ENCODE results near the gene ETV7.
"Not testable (repeated sequence)": the region's sequence is repeated elsewhere in the genome, so short reads cannot be mapped to it uniquely, and the experiment has no call there.

ETV7 gene

GRCh38 chr6:36364669-36365479, 22.6 kb downstream of the ETV7 start:
- Histone ChIP-seq H3K9me3 (ENCODE audit: control insufficient read depth, insufficient read depth, low read length) (no peaks in the 10 kb centered on the region), H3K4me1 (ENCODE audit: control insufficient read depth, insufficient read depth, low read length) (no peaks in the 10 kb centered on the region; the same call in 1 of the 2 replicates), H3K27me3 (ENCODE audit: control insufficient read depth, insufficient read depth, low read length) (no peaks in the 10 kb centered on the region), H3K27ac (ENCODE audit: low read length) (no peak overlapping the region), H3K4me3 (ENCODE audit: low read length) (no peak overlapping the region), H3K36me3 (ENCODE audit: control insufficient read depth, insufficient read depth, low read length) (no peaks in the 10 kb centered on the region)
- WGBS (ENCODE audit: insufficient coverage, insufficient read length), result no CpG with 5 or more reads among the region's 19 CpGs
- DNase-seq (ENCODE audit: low read depth, low spot score), result no peak

GRCh38 chr6:36364061-36364635, 23.3 kb downstream of the ETV7 start:
- H3K27me3 ChIP-seq (ENCODE audit: control insufficient read depth, insufficient read depth, low read length); H3K4me1 ChIP-seq (ENCODE audit: control insufficient read depth, insufficient read depth, low read length); H3K9me3 ChIP-seq (ENCODE audit: control insufficient read depth, insufficient read depth, low read length); DNase-seq (ENCODE audit: low read depth, low spot score); H3K4me3 ChIP-seq (ENCODE audit: low read length); H3K36me3 ChIP-seq (ENCODE audit: control insufficient read depth, insufficient read depth, low read length); H3K27ac ChIP-seq (ENCODE audit: low read length): not testable (repeated sequence)
- no CpG with 5 or more reads among the region's 34 CpGs for WGBS (ENCODE audit: insufficient coverage, insufficient read length)

- not testable (repeated sequence) for H3K27ac ChIP-seq (ENCODE audit: low read length); H3K9me3 ChIP-seq (ENCODE audit: control insufficient read depth, insufficient read depth, low read length); H3K4me3 ChIP-seq (ENCODE audit: low read length); H3K36me3 ChIP-seq (ENCODE audit: control insufficient read depth, insufficient read depth, low read length); H3K4me1 ChIP-seq (ENCODE audit: control insufficient read depth, insufficient read depth, low read length); DNase-seq (ENCODE audit: low read depth, low spot score); H3K27me3 ChIP-seq (ENCODE audit: control insufficient read depth, insufficient read depth, low read length)
- WGBS (ENCODE audit: insufficient coverage, insufficient read length), result no CpG with 5 or more reads among the region's 13 CpGs
These were observed 24.1 kb downstream of the ETV7 start for GRCh38 chr6:36363371-36363752.

- H3K27ac ChIP-seq (ENCODE audit: low read length), result no peak overlapping the region
- WGBS (ENCODE audit: insufficient coverage, insufficient read length), result no CpG with 5 or more reads among the region's 25 CpGs
- no peaks in the 10 kb centered on the region for H3K9me3 ChIP-seq (ENCODE audit: control insufficient read depth, insufficient read depth, low read length)
- H3K4me3 ChIP-seq (ENCODE audit: low read length), result no peak overlapping the region
- H3K27me3 ChIP-seq (ENCODE audit: control insufficient read depth, insufficient read depth, low read length), result no peaks in the 10 kb centered on the region
- no peak for DNase-seq (ENCODE audit: low read depth, low spot score)
- H3K4me1 ChIP-seq (ENCODE audit: control insufficient read depth, insufficient read depth, low read length), result no peaks in the 10 kb centered on the region; the same call in 1 of the 2 replicates
- H3K36me3 ChIP-seq (ENCODE audit: control insufficient read depth, insufficient read depth, low read length), result no peaks in the 10 kb centered on the region
These were observed 24.7 kb downstream of the ETV7 start for GRCh38 chr6:36362551-36363370.

DNA sequence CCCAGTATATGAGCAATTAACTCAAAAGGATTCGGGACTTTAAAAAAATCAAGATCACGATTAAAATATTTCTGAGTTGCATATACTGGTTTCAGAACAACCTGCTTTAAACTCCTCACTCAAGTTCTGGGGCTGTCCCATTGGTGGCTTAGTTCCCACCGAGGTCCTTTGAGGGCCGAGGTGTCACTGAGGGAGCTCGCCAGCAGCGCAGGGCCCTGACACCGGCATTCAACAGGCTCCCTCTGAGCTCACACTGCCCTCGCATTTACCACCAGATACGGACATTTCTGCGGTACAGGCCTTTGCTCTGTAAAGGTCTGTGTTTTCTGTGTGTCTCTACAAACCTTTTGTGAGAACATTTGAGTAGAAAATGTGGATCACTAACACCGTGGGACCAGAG, 26.4 kb downstream of the ETV7 start:
- no peaks in the 10 kb centered on the region; the same call in 1 of the 2 replicates for H3K4me1 ChIP-seq (ENCODE audit: control insufficient read depth, insufficient read depth, low read length)
- DNase-seq (ENCODE audit: low read depth, low spot score), result no peak
- H3K27ac ChIP-seq (ENCODE audit: low read length), result no peak overlapping the region
- H3K9me3 ChIP-seq (ENCODE audit: control insufficient read depth, insufficient read depth, low read length), result no peaks in the 10 kb centered on the region
- H3K36me3 ChIP-seq (ENCODE audit: control insufficient read depth, insufficient read depth, low read length), result no peaks in the 10 kb centered on the region
- no CpG with 5 or more reads among the region's 11 CpGs for WGBS (ENCODE audit: insufficient coverage, insufficient read length)
- H3K27me3 ChIP-seq (ENCODE audit: control insufficient read depth, insufficient read depth, low read length), result no peaks in the 10 kb centered on the region
- H3K4me3 ChIP-seq (ENCODE audit: low read length), result no peak overlapping the region

GRCh38 chr6:36360241-36361054, 27.0 kb downstream of the ETV7 start:
- Histone ChIP-seq H3K4me3 (ENCODE audit: low read length) (no peak overlapping the region), H3K9me3 (ENCODE audit: control insufficient read depth, insufficient read depth, low read length) (no peaks in the 10 kb centered on the region), H3K4me1 (ENCODE audit: control insufficient read depth, insufficient read depth, low read length) (no peaks in the 10 kb centered on the region; the same call in 1 of the 2 replicates), H3K27me3 (ENCODE audit: control insufficient read depth, insufficient read depth, low read length) (no peaks in the 10 kb centered on the region), H3K27ac (ENCODE audit: low read length) (no peak overlapping the region), H3K36me3 (ENCODE audit: control insufficient read depth, insufficient read depth, low read length) (no peaks in the 10 kb centered on the region)
- WGBS (ENCODE audit: insufficient coverage, insufficient read length), result no CpG with 5 or more reads among the region's 10 CpGs
- DNase-seq (ENCODE audit: low read depth, low spot score), result peak; percentile 60

DNA sequence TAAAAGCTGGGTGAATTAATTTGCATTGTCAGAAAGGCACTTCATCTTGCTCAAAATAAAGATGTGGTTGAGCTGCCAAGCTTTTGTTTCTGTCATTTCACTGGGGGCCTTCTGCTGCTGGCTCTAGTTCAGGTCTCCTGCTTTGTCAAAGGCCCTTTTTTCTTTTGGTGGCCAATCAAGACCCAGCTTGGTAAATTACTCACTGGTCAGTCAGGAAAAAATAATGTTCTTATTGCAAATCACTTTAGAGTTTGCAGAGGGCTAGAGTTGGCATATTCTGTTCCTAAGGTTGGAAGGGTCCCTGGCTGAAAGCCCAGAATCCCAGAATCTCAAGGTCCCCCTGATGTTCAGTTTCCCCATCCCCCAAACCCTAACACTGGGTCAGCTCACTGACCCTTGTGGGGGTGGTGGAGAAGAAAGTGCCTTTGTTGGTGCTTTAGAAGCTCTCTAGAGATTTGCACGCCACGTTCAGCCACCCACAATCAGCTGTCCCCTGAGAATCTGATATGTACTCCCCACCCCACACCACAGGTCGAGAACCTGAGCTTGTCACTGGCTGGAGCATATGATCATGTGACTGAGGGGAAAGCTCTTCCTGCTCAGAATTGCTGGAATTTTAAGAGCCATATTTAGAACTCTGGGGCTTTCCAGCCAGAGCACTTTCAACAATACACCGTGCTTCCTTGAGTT, 29.1 kb downstream of the ETV7 start:
- WGBS (ENCODE audit: insufficient coverage, insufficient read length), result no CpG with 5 or more reads among the region's 4 CpGs
- H3K9me3 ChIP-seq (ENCODE audit: control insufficient read depth, insufficient read depth, low read length), result no peaks in the 10 kb centered on the region
- H3K36me3 ChIP-seq (ENCODE audit: control insufficient read depth, insufficient read depth, low read length), result no peaks in the 10 kb centered on the region
- H3K27me3 ChIP-seq (ENCODE audit: control insufficient read depth, insufficient read depth, low read length), result no peaks in the 10 kb centered on the region
- no peaks in the 10 kb centered on the region; the same call in 1 of the 2 replicates for H3K4me1 ChIP-seq (ENCODE audit: control insufficient read depth, insufficient read depth, low read length)
- H3K4me3 ChIP-seq (ENCODE audit: low read length), result no peak overlapping the region
- no peak for DNase-seq (ENCODE audit: low read depth, low spot score)
- H3K27ac ChIP-seq (ENCODE audit: low read length), result no peak overlapping the region

DNA sequence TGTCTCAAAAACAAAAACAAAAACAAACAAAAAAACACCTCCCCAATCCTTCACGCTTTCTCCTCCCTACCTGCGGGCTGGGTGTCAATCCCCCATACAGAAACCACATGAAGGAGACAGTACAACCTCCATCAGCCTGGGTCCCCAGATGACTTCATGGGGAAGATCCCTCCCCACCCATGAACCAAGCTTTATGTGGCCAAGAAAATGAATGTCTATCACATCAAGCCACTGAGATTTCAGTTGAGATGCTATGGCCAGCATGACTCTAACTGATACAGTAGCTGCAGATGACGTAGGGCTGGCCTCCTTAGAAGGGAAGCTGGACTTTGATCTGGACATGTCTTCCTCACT, 29.6 kb downstream of the ETV7 start:
- no CpG with 5 or more reads among the region's 3 CpGs for WGBS (ENCODE audit: insufficient coverage, insufficient read length)
- no peak overlapping the region for H3K4me3 ChIP-seq (ENCODE audit: low read length)
- no peak overlapping the region for H3K27ac ChIP-seq (ENCODE audit: low read length)

DNA sequence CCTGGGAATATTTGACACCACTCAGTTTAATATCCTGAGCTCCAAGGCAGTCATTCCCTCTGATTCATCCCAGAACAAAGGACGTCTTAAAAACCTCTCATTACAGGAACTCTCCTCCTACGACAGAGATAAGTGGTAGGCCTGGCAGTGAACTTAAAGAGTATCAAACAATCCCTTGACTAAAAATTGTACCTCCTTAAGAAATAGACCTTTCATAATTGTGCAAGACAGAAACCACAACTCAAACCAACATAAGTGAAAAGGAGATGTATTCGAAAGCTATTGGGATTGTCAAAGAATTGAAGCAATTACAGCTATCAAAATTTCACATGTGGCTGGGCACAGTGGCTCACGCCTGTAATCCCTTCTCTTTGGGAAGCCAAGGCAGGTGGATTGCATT, 31.6 kb downstream of the ETV7 start:
- H3K36me3 ChIP-seq (ENCODE audit: control insufficient read depth, insufficient read depth, low read length), result no peaks in the 10 kb centered on the region
- H3K4me1 ChIP-seq (ENCODE audit: control insufficient read depth, insufficient read depth, low read length), result no peaks in the 10 kb centered on the region; the same call in 1 of the 2 replicates
- H3K9me3 ChIP-seq (ENCODE audit: control insufficient read depth, insufficient read depth, low read length), result no peaks in the 10 kb centered on the region
- no peaks in the 10 kb centered on the region for H3K27me3 ChIP-seq (ENCODE audit: control insufficient read depth, insufficient read depth, low read length)
- no peak overlapping the region for H3K27ac ChIP-seq (ENCODE audit: low read length)
- DNase-seq (ENCODE audit: low read depth, low spot score), result no peak
- no peak overlapping the region for H3K4me3 ChIP-seq (ENCODE audit: low read length)
- WGBS (ENCODE audit: insufficient coverage, insufficient read length), result no CpG with 5 or more reads among the region's 4 CpGs

More for the DNA sequence above, 29.6 kb downstream of the ETV7 start:
- H3K4me1 ChIP-seq (ENCODE audit: control insufficient read depth, insufficient read depth, low read length), result no peaks in the 10 kb centered on the region; the same call in 1 of the 2 replicates
- H3K27me3 ChIP-seq (ENCODE audit: control insufficient read depth, insufficient read depth, low read length), result no peaks in the 10 kb centered on the region
- no peak for DNase-seq (ENCODE audit: low read depth, low spot score)
- H3K36me3 ChIP-seq (ENCODE audit: control insufficient read depth, insufficient read depth, low read length), result no peaks in the 10 kb centered on the region
- H3K9me3 ChIP-seq (ENCODE audit: control insufficient read depth, insufficient read depth, low read length), result no peaks in the 10 kb centered on the region
